Esophagus muscularis mucosa (tissue), 4 donors: ENCODE measurements around the gene ALDH16A1.

Source experiments
- EP300 ChIP-seq: sonication (generic); formaldehyde crosslinking; IDR thresholded peaks from one replicate; pipeline ENCODE4 v1.6.1; 2017; ENCODE audit warnings: antibody characterized with exemption
- POLR2A ChIP-seq: fragments of 450-650 bp; IDR thresholded peaks from one replicate; pipeline ENCODE4 v1.6.1; 2017; ENCODE audit warnings: antibody characterized with exemption, moderate library complexity, mild to moderate bottlenecking, low read depth
- POLR2AphosphoS5 ChIP-seq, 2 donors: sonication (generic); formaldehyde crosslinking; IDR thresholded peaks; one replicate each; pipeline ENCODE4 v1.6.1; 2017; ENCODE audit warnings: antibody characterized with exemption in 2 of 2
- TF ChIP-seq, protein P1 (sequence below), 3 experiments: fragments of 200-600 bp in 2 of 3; fragments of 450-650 bp in 1 of 3; sonication (generic) in 2 of 3; IDR thresholded peaks; one replicate each; pipeline ENCODE4 v1.5.1; 2017 to 2019; ENCODE audit warnings: antibody characterized with exemption in 3 of 3, mild to moderate bottlenecking in 2 of 3, moderate library complexity in 1 of 3

DNA sequence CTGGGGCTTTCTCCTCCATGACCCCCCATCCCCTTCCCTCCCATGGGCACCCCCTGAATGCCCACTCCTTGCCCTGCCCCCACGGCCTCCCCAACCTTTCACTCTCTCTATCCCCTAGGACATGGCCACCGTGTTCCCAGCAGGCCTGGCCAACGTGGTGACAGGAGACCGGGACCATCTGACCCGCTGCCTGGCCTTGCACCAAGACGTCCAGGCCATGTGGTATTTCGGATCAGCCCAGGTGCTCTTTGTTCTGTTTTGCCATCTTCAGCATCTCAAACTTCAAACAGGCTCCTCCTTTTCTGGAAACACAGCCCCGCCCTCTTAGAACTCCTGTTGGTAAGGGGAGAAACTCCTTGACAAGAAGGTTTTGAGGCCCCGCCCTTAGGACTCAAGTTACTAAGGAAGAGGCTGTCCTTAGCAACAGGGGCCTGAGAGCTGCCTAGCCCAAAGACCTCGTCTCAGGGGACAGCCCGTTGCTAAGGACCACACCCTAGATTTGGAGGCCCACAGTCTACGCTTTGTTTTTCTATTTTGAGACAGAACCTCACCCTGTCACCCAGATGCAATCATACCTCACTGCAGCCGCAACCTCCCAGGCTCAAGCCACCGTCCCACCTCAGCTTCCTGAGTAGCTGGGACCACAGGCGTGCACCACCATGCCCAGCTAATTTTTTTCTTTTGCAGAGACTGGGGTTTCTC is 15.9 kb downstream of the ALDH16A1 start:
- TF ChIP-seq, protein P1, sequence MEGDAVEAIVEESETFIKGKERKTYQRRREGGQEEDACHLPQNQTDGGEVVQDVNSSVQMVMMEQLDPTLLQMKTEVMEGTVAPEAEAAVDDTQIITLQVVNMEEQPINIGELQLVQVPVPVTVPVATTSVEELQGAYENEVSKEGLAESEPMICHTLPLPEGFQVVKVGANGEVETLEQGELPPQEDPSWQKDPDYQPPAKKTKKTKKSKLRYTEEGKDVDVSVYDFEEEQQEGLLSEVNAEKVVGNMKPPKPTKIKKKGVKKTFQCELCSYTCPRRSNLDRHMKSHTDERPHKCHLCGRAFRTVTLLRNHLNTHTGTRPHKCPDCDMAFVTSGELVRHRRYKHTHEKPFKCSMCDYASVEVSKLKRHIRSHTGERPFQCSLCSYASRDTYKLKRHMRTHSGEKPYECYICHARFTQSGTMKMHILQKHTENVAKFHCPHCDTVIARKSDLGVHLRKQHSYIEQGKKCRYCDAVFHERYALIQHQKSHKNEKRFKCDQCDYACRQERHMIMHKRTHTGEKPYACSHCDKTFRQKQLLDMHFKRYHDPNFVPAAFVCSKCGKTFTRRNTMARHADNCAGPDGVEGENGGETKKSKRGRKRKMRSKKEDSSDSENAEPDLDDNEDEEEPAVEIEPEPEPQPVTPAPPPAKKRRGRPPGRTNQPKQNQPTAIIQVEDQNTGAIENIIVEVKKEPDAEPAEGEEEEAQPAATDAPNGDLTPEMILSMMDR (IDR thresholded peaks at IDR 0.05): no peak
- TF ChIP-seq POLR2A (no peak), EP300 (no peak), POLR2AphosphoS5 (IDR thresholded peaks at IDR 0.05) (peak; percentile 36 to 69)
